Esophagus (tissue), 2 donors: ENCODE results near the gene OSBPL7. TPM values are rescaled to one million over a fixed set of nuclear protein-coding genes. Genes with fewer than 3 reads are reported as not detected.

ENCODE experiments used
- H3K27ac ChIP-seq, 2 donors: one replicate each; pipeline ENCODE4 v1.5.1; 2013; ENCODE audit warnings: low read depth in 2 of 2, mild to moderate bottlenecking in 2 of 2, inconsistent platforms in 1 of 2, low read length in 1 of 2, moderate library complexity in 1 of 2
- H3K27me3 ChIP-seq, 2 donors: one replicate each; pipeline ENCODE4 v1.6.1; 2013; ENCODE audit warnings: low read length in 2 of 2, control low read depth in 1 of 2, mild to moderate bottlenecking in 1 of 2; ENCODE audit not compliant: insufficient read depth in 2 of 2, control insufficient read depth in 1 of 2
- H3K36me3 ChIP-seq, 2 donors: one replicate each; pipeline ENCODE4 v1.6.1; 2013; ENCODE audit warnings: low read length in 1 of 2; ENCODE audit not compliant: control insufficient read depth in 2 of 2, insufficient read depth in 2 of 2
- H3K4me1 ChIP-seq, 2 donors: one replicate each; pipeline ENCODE4 v1.6.1; 2013; ENCODE audit warnings: low read length in 1 of 2; ENCODE audit not compliant: control insufficient read depth in 2 of 2, insufficient read depth in 2 of 2
- H3K4me3 ChIP-seq, 2 donors: one replicate each; pipeline ENCODE4 v1.5.1; 2013; ENCODE audit warnings: low read length in 2 of 2, mild to moderate bottlenecking in 2 of 2, low read depth in 1 of 2, moderate library complexity in 1 of 2
- H3K9me3 ChIP-seq, 2 donors: one replicate each; pipeline ENCODE4 v1.6.1; 2013; ENCODE audit warnings: mild to moderate bottlenecking in 2 of 2, low read depth in 1 of 2, low read length in 1 of 2, moderate library complexity in 1 of 2; ENCODE audit not compliant: control insufficient read depth in 2 of 2, insufficient read depth in 1 of 2
- WGBS, 2 donors: extraction: QIAGEN DNeasy Blood & Tissue Kit; methylation state at CpG; one replicate each; pipeline ENCODE4 v1.1.7; 2013; 5-methylcytosine and 5-hydroxymethylcytosine counted together
- polyA plus RNA-seq, 2 donors: library from polyadenylated mRNA; stranded (reverse); fragments of 200-250 nt; gene quantifications; one replicate each; pipeline ENCODE4 v1.2.3, GENCODE V29; 2013
- donor health status: healthy with polysubstance abuse.
- donor health status: Bipolar disorder and iron deficiency.

OSBPL7 gene
- polyA plus RNA-seq, 2 donors, result 1.9 to 3.7 TPM

- H3K36me3 ChIP-seq, result no peaks in the 10 kb centered on the region
- no peaks in the 10 kb centered on the region for H3K27me3 ChIP-seq
- WGBS, 2 donors, result 29 to 37% methylated on average over 1 of the region's 1 CpG
These were observed 64.2 kb downstream of the OSBPL7 start for GRCh38 chr17:47757386-47757785.

More at GRCh38 chr17:47757386-47757785, 64.2 kb downstream of the OSBPL7 start:
- H3K4me1 ChIP-seq, result no peaks in the 10 kb centered on the region
- no peak overlapping the region for H3K4me3 ChIP-seq
- H3K9me3 ChIP-seq, result peaks cover 0 to 6% of the 10 kb centered on the region in 2 donors
- H3K27ac ChIP-seq, result no peak overlapping the region

Other genes with a start within 250 kb of the OSBPL7 start
- gene KPNB1, start 171.9 kb downstream of the OSBPL7 start, polyA plus RNA-seq, result 10 to 100 TPM; 40.8 to 75.5 TPM
- 10 to 100 TPM in 1 of 2 donors, 1 to 10 TPM in 1; 9.2 to 17.1 TPM for gene TBKBP1, start 127.6 kb downstream of the OSBPL7 start, polyA plus RNA-seq
- under 1 TPM; 0.18 to 0.24 TPM for gene TBX21, start 88.6 kb downstream of the OSBPL7 start, polyA plus RNA-seq
- 10 to 100 TPM; 17.5 to 30.4 TPM for gene MRPL10, start 9.7 kb upstream of the OSBPL7 start, polyA plus RNA-seq
- gene LRRC46, start 9.9 kb upstream of the OSBPL7 start, polyA plus RNA-seq, result under 1 TPM; 0.25 to 0.53 TPM
- gene SCRN2, start 19.5 kb upstream of the OSBPL7 start, polyA plus RNA-seq, result 10 to 100 TPM; 28.6 to 34.7 TPM
- gene SP6, start 29.4 kb upstream of the OSBPL7 start, polyA plus RNA-seq, result 1 to 10 TPM; 3.8 to 6.1 TPM
- gene SP2, start 74.4 kb upstream of the OSBPL7 start, polyA plus RNA-seq, result 10 to 100 TPM in 1 of 2 donors, 1 to 10 TPM in 1; 5.4 to 10.7 TPM
- 1 to 10 TPM; 9.5 to 9.6 TPM for gene PNPO, start 119.8 kb upstream of the OSBPL7 start, polyA plus RNA-seq
- gene PRR15L, start 136.1 kb upstream of the OSBPL7 start, polyA plus RNA-seq, result 10 to 100 TPM in 1 of 2 donors, 1 to 10 TPM in 1; 8.8 to 15.2 TPM
- gene CDK5RAP3, start 149.3 kb upstream of the OSBPL7 start, polyA plus RNA-seq, result 100 to 1,000 TPM; 103 to 217 TPM
- gene COPZ2, start 216.0 kb upstream of the OSBPL7 start, polyA plus RNA-seq, result 10 to 100 TPM in 1 of 2 donors, 1 to 10 TPM in 1; 8.4 to 12.9 TPM
- gene NFE2L1, start 226.6 kb upstream of the OSBPL7 start, polyA plus RNA-seq, result 10 to 100 TPM; 39.4 to 45.7 TPM